ENCODE results near the gene NDUFS7. TPM values are rescaled to one million over a fixed set of nuclear protein-coding genes. Genes with fewer than 3 reads are reported as not detected.
A peak's percentile ranks its signal among the peaks of the same experiment; 100 is the strongest.

Gene NDUFS7
- total RNA-seq, 1 donor from 2014 or later: 216 TPM

GRCh38 chr19:1410136-1410786 is 26.6 kb downstream of the NDUFS7 start:
- peaks cover 0 to 4% of the 10 kb centered on the region in 2 donors for H3K36me3 ChIP-seq
- no peaks in the 10 kb centered on the region for H3K9me3 ChIP-seq
- H3K4me1 ChIP-seq: peaks cover 31 to 36% of the 10 kb centered on the region in 2 donors
- DNase-seq (ENCODE audit: low spot score in 2 of 2): no peak
- TF ChIP-seq, protein P1, sequence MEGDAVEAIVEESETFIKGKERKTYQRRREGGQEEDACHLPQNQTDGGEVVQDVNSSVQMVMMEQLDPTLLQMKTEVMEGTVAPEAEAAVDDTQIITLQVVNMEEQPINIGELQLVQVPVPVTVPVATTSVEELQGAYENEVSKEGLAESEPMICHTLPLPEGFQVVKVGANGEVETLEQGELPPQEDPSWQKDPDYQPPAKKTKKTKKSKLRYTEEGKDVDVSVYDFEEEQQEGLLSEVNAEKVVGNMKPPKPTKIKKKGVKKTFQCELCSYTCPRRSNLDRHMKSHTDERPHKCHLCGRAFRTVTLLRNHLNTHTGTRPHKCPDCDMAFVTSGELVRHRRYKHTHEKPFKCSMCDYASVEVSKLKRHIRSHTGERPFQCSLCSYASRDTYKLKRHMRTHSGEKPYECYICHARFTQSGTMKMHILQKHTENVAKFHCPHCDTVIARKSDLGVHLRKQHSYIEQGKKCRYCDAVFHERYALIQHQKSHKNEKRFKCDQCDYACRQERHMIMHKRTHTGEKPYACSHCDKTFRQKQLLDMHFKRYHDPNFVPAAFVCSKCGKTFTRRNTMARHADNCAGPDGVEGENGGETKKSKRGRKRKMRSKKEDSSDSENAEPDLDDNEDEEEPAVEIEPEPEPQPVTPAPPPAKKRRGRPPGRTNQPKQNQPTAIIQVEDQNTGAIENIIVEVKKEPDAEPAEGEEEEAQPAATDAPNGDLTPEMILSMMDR (IDR thresholded peaks at IDR 0.05): no peak
- peak overlapping the region in 1 of 2 donors; percentile 47 for H3K27ac ChIP-seq
- intact Hi-C loops (cut with DNase I): no loop called here
- peak overlapping the region in 1 of 2 donors; percentile 99 for H3K4me3 ChIP-seq
- H3K27me3 ChIP-seq: no peaks in the 10 kb centered on the region

- Histone ChIP-seq H3K27ac (peak overlapping the region; percentile 34 to 47), H3K27me3 (no peaks in the 10 kb centered on the region), H3K36me3 (peaks cover 0 to 4% of the 10 kb centered on the region in 2 donors), H3K4me3 (no peak overlapping the region), H3K4me1 (peaks cover 33 to 40% of the 10 kb centered on the region in 2 donors), H3K9me3 (no peaks in the 10 kb centered on the region)
- intact Hi-C loops (cut with DNase I): no loop called here
- TF ChIP-seq, protein P1 (IDR thresholded peaks at IDR 0.05): no peak
- no peak for DNase-seq (ENCODE audit: low spot score in 2 of 2)
Observed at GRCh38 chr19:1410789-1411188, 27.1 kb downstream of the NDUFS7 start.

- TF ChIP-seq, protein P1 (IDR thresholded peaks at IDR 0.05): no peak
- H3K9me3 ChIP-seq: no peaks in the 10 kb centered on the region
- intact Hi-C loops (cut with DNase I): no loop called here
- no peak for DNase-seq (ENCODE audit: low spot score in 2 of 2)
- no peak overlapping the region for H3K4me3 ChIP-seq
- peaks cover 41 to 48% of the 10 kb centered on the region in 2 donors for H3K4me1 ChIP-seq
- peaks cover 0 to 4% of the 10 kb centered on the region in 2 donors for H3K36me3 ChIP-seq
- H3K27me3 ChIP-seq: no peaks in the 10 kb centered on the region
- H3K27ac ChIP-seq: peak overlapping the region; percentile 34 to 47
Observed at GRCh38 chr19:1411255-1412191, 27.8 kb downstream of the NDUFS7 start.

DNA sequence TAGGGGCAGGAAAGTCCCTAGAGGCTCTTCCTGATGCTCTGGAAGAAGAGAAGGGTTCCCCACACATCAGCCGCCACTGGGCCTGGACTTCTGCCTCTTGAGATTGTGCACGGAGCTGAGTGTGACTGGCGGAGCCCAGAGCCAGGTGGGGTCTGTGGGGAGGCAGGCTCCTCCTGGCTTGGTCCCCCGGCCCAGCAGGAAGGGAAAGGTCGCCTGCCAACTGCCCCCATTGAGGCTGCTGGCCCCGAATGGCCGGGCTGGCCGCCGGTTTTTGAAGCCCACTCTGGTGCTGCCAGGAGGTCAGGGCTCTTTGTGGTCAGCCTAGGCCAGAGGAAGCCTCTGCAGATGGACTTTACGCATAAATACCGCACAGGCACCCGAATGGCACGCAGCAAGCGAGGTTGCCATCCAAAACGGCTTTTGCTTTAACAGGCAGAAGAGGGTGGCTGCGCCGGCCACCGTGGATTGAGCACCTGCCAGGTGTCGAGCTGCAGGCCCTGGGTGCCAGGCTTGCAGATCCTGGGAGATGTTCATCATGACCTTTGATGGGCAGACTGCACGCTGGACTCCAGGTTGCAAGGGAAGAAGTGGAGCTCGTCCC is 28.7 kb downstream of the NDUFS7 start:
- no peaks in the 10 kb centered on the region for H3K27me3 ChIP-seq
- H3K4me1 ChIP-seq: peaks cover 43 to 54% of the 10 kb centered on the region in 2 donors
- H3K27ac ChIP-seq: peak overlapping the region; percentile 21 to 34
- H3K36me3 ChIP-seq: peaks cover 0 to 4% of the 10 kb centered on the region in 2 donors
- TF ChIP-seq, protein P1 (IDR thresholded peaks at IDR 0.05): no peak
- no peak for DNase-seq (ENCODE audit: low spot score in 2 of 2)
- no peaks in the 10 kb centered on the region for H3K9me3 ChIP-seq
- intact Hi-C loops (cut with DNase I): no loop called here
- no peak overlapping the region for H3K4me3 ChIP-seq

- no peak for DNase-seq (ENCODE audit: low spot score in 2 of 2)
- H3K27me3 ChIP-seq: no peaks in the 10 kb centered on the region
- H3K9me3 ChIP-seq: no peaks in the 10 kb centered on the region
- H3K36me3 ChIP-seq: peaks cover 4 to 9% of the 10 kb centered on the region in 2 donors
- intact Hi-C loops (cut with DNase I): no loop called here
- no peak overlapping the region for H3K4me3 ChIP-seq
- H3K27ac ChIP-seq: no peak overlapping the region
- peaks cover 43 to 54% of the 10 kb centered on the region in 2 donors for H3K4me1 ChIP-seq
- TF ChIP-seq, protein P1 (IDR thresholded peaks at IDR 0.05): no peak
Observed at GRCh38 chr19:1412995-1413800, 29.5 kb downstream of the NDUFS7 start.
